ENCODE data around the gene IFNLR1.
"Not testable (repeated sequence)": the region's sequence is repeated elsewhere in the genome, so short reads cannot be mapped to it uniquely, and the experiment has no call there.

Gene IFNLR1

GRCh38 chr1:24186993-24187790, at the start of gene IFNLR1:
TSS of gene IFNLR1 (minus strand) at chr1:24187289. CDS start at chr1:24187248, 41 bp downstream.
- peak; percentile 38 for DNase-seq

- DNase-seq: no peak
Measured at GRCh38 chr1:24235921-24236788, 49.1 kb upstream of the IFNLR1 start.

GRCh38 chr1:24233684-24234600, 46.9 kb upstream of the IFNLR1 start:
- no peak for DNase-seq

GRCh38 chr1:24231701-24232100, 44.6 kb upstream of the IFNLR1 start:
- DNase-seq: no peak

GRCh38 chr1:24228311-24228710, 41.2 kb upstream of the IFNLR1 start:
- no peak for DNase-seq

GRCh38 chr1:24226749-24227148, 39.7 kb upstream of the IFNLR1 start:
- no peak for DNase-seq

- no peak for DNase-seq
Measured at GRCh38 chr1:24224761-24225160, 37.7 kb upstream of the IFNLR1 start.

- no peak for DNase-seq
Measured at GRCh38 chr1:24224086-24224485, 37.0 kb upstream of the IFNLR1 start.

GRCh38 chr1:24222793-24223192, 35.7 kb upstream of the IFNLR1 start:
- no peak for DNase-seq

- DNase-seq: no peak
Measured at GRCh38 chr1:24222008-24222605, 35.0 kb upstream of the IFNLR1 start.

- DNase-seq: no peak
Measured at GRCh38 chr1:24221246-24221645, 34.2 kb upstream of the IFNLR1 start.

GRCh38 chr1:24216276-24217074, 29.4 kb upstream of the IFNLR1 start:
- DNase-seq: peak; percentile 62

GRCh38 chr1:24215226-24215814, 28.2 kb upstream of the IFNLR1 start:
- no peak for DNase-seq

GRCh38 chr1:24212376-24212775, 25.3 kb upstream of the IFNLR1 start:
- DNase-seq: no peak

- DNase-seq: no peak
Measured at GRCh38 chr1:24210195-24210627, 23.1 kb upstream of the IFNLR1 start.

- DNase-seq: no peak
Measured at GRCh38 chr1:24209097-24209496, 22.0 kb upstream of the IFNLR1 start.

GRCh38 chr1:24207709-24208108, 20.6 kb upstream of the IFNLR1 start:
- no peak for DNase-seq

GRCh38 chr1:24207395-24207687, 20.3 kb upstream of the IFNLR1 start:
- DNase-seq: not testable (repeated sequence)

- no peak for DNase-seq
Measured at GRCh38 chr1:24206516-24207394, 19.7 kb upstream of the IFNLR1 start.

GRCh38 chr1:24206083-24206464, 19.0 kb upstream of the IFNLR1 start:
- no peak for DNase-seq
